ENCODE measurements around the gene ADGRV1.
A peak's percentile ranks its signal among the peaks of the same experiment; 100 is the strongest.

ADGRV1 gene

GRCh38 chr5:90939211-90939610 lies 380.6 kb downstream of the ADGRV1 start:
- Histone ChIP-seq H3K4me3 (ENCODE audit: low read depth, low read length) (no peak overlapping the region), H2BK12ac (ENCODE audit: low read length) (no peak overlapping the region), H3K4me2 (ENCODE audit: low read length) (no peak overlapping the region), H4K8ac (ENCODE audit: low read depth, low read length) (no peak overlapping the region), H2BK120ac (ENCODE audit: insufficient read depth, low read length, poor library complexity) (no peak overlapping the region), H4K91ac (ENCODE audit: low read depth, low read length) (no peak overlapping the region), H2BK5ac (ENCODE audit: low read depth, low read length, poor library complexity) (no peak overlapping the region), H3K79me1 (ENCODE audit: low read length) (peaks cover 2% of the 10 kb centered on the region), H2AFZ (ENCODE audit: insufficient read depth, low read length, poor library complexity) (no peak overlapping the region), H3K9me3 (ENCODE audit: insufficient read depth, low read depth, low read length) (no peaks in the 10 kb centered on the region), H2AK5ac (ENCODE audit: low read length) (no peak overlapping the region), H4K12ac (ENCODE audit: low read depth, low read length) (no peak overlapping the region), H3K4me1 (ENCODE audit: control insufficient read depth in 1 of 2, insufficient read depth in 2 of 2, low read length in 2 of 2) (peaks cover 0 to 2% of the 10 kb centered on the region in 2 experiments), H3K27ac (ENCODE audit: low read depth, low read length) (no peak overlapping the region), H3K79me2 (ENCODE audit: control insufficient read depth, insufficient read depth, low read length, poor library complexity) (no peaks in the 10 kb centered on the region), H3K27me3 (ENCODE audit: insufficient read depth, low read length) (no peaks in the 10 kb centered on the region), H3K4ac (ENCODE audit: low read depth, low read length) (no peak overlapping the region), H3K18ac (ENCODE audit: low read length) (no peak overlapping the region), H3K36me3 (ENCODE audit: control insufficient read depth in 1 of 2, insufficient read depth in 2 of 2, low read length in 2 of 2) (no peaks in the 10 kb centered on the region), H3K9ac (ENCODE audit: low read length) (no peak overlapping the region), H3K23ac (ENCODE audit: low read length) (no peak overlapping the region), H3K14ac (ENCODE audit: low read length) (no peak overlapping the region)
- no CpG with 5 or more reads among the region's 2 CpGs for WGBS (ENCODE audit: extremely low coverage, insufficient coverage, insufficient read length)
- DNase-seq: peak in 1 of 2 donors; percentile 74

- Histone ChIP-seq H3K27me3 (ENCODE audit: insufficient read depth, low read length) (no peaks in the 10 kb centered on the region), H3K79me1 (ENCODE audit: low read length) (peaks cover 2% of the 10 kb centered on the region), H2AK5ac (ENCODE audit: low read length) (no peak overlapping the region), H4K91ac (ENCODE audit: low read depth, low read length) (no peak overlapping the region), H3K18ac (ENCODE audit: low read length) (no peak overlapping the region), H3K9ac (ENCODE audit: low read length) (no peak overlapping the region), H3K4me3 (ENCODE audit: low read depth, low read length) (no peak overlapping the region), H2BK12ac (ENCODE audit: low read length) (no peak overlapping the region), H3K14ac (ENCODE audit: low read length) (no peak overlapping the region), H4K12ac (ENCODE audit: low read depth, low read length) (no peak overlapping the region), H3K27ac (ENCODE audit: low read depth, low read length) (no peak overlapping the region), H2BK5ac (ENCODE audit: low read depth, low read length, poor library complexity) (no peak overlapping the region), H3K4me2 (ENCODE audit: low read length) (no peak overlapping the region), H2BK120ac (ENCODE audit: insufficient read depth, low read length, poor library complexity) (no peak overlapping the region), H3K4ac (ENCODE audit: low read depth, low read length) (no peak overlapping the region), H3K79me2 (ENCODE audit: control insufficient read depth, insufficient read depth, low read length, poor library complexity) (no peaks in the 10 kb centered on the region), H3K36me3 (ENCODE audit: control insufficient read depth in 1 of 2, insufficient read depth in 2 of 2, low read length in 2 of 2) (no peaks in the 10 kb centered on the region), H3K4me1 (ENCODE audit: control insufficient read depth in 1 of 2, insufficient read depth in 2 of 2, low read length in 2 of 2) (peaks cover 0 to 2% of the 10 kb centered on the region in 2 experiments), H2AFZ (ENCODE audit: insufficient read depth, low read length, poor library complexity) (no peak overlapping the region), H3K23ac (ENCODE audit: low read length) (no peak overlapping the region), H4K8ac (ENCODE audit: low read depth, low read length) (no peak overlapping the region), H3K9me3 (ENCODE audit: insufficient read depth, low read depth, low read length) (no peaks in the 10 kb centered on the region)
- no CpG with 5 or more reads among the region's 1 CpG for WGBS (ENCODE audit: extremely low coverage, insufficient coverage, insufficient read length)
- peak; percentile 34 to 80 for DNase-seq
These were observed 381.8 kb downstream of the ADGRV1 start for GRCh38 chr5:90940227-90940995.

GRCh38 chr5:90941002-90941720 lies 382.6 kb downstream of the ADGRV1 start:
- Histone ChIP-seq H3K14ac (ENCODE audit: low read length) (no peak overlapping the region), H2BK5ac (ENCODE audit: low read depth, low read length, poor library complexity) (no peak overlapping the region), H3K4me3 (ENCODE audit: low read depth, low read length) (no peak overlapping the region), H3K27me3 (ENCODE audit: insufficient read depth, low read length) (no peaks in the 10 kb centered on the region), H3K23ac (ENCODE audit: low read length) (no peak overlapping the region), H4K91ac (ENCODE audit: low read depth, low read length) (no peak overlapping the region), H4K8ac (ENCODE audit: low read depth, low read length) (no peak overlapping the region), H4K12ac (ENCODE audit: low read depth, low read length) (no peak overlapping the region), H3K27ac (ENCODE audit: low read depth, low read length) (no peak overlapping the region), H2AK5ac (ENCODE audit: low read length) (no peak overlapping the region), H2BK120ac (ENCODE audit: insufficient read depth, low read length, poor library complexity) (no peak overlapping the region), H2BK12ac (ENCODE audit: low read length) (no peak overlapping the region), H2AFZ (ENCODE audit: insufficient read depth, low read length, poor library complexity) (no peak overlapping the region), H3K79me1 (ENCODE audit: low read length) (peaks cover 2% of the 10 kb centered on the region), H3K9ac (ENCODE audit: low read length) (no peak overlapping the region), H3K9me3 (ENCODE audit: insufficient read depth, low read depth, low read length) (no peaks in the 10 kb centered on the region), H3K4me1 (ENCODE audit: control insufficient read depth in 1 of 2, insufficient read depth in 2 of 2, low read length in 2 of 2) (peaks cover 0 to 2% of the 10 kb centered on the region in 2 experiments), H3K36me3 (ENCODE audit: control insufficient read depth in 1 of 2, insufficient read depth in 2 of 2, low read length in 2 of 2) (no peaks in the 10 kb centered on the region), H3K18ac (ENCODE audit: low read length) (no peak overlapping the region), H3K4ac (ENCODE audit: low read depth, low read length) (no peak overlapping the region), H3K4me2 (ENCODE audit: low read length) (no peak overlapping the region), H3K79me2 (ENCODE audit: control insufficient read depth, insufficient read depth, low read length, poor library complexity) (no peaks in the 10 kb centered on the region)
- DNase-seq: no peak
- no CpG with 5 or more reads among the region's 1 CpG for WGBS (ENCODE audit: extremely low coverage, insufficient coverage, insufficient read length)

GRCh38 chr5:90944116-90944515 lies 385.5 kb downstream of the ADGRV1 start:
- H3K4me1 ChIP-seq (ENCODE audit: control insufficient read depth in 1 of 2, insufficient read depth in 2 of 2, low read length in 2 of 2): peaks cover 0 to 2% of the 10 kb centered on the region in 2 experiments
- H3K79me2 ChIP-seq (ENCODE audit: control insufficient read depth, insufficient read depth, low read length, poor library complexity): no peaks in the 10 kb centered on the region
- no peak overlapping the region for H2BK120ac ChIP-seq (ENCODE audit: insufficient read depth, low read length, poor library complexity)
- no peak overlapping the region for H3K4ac ChIP-seq (ENCODE audit: low read depth, low read length)
- H2AFZ ChIP-seq (ENCODE audit: insufficient read depth, low read length, poor library complexity): no peak overlapping the region
- peaks cover 2% of the 10 kb centered on the region for H3K79me1 ChIP-seq (ENCODE audit: low read length)
- no peak overlapping the region for H3K4me3 ChIP-seq (ENCODE audit: low read depth, low read length)
- no peak overlapping the region for H3K27ac ChIP-seq (ENCODE audit: low read depth, low read length)
- no peaks in the 10 kb centered on the region for H3K9me3 ChIP-seq (ENCODE audit: insufficient read depth, low read depth, low read length)
- no peak overlapping the region for H3K14ac ChIP-seq (ENCODE audit: low read length)
- no peak overlapping the region for H2BK12ac ChIP-seq (ENCODE audit: low read length)
- H2AK5ac ChIP-seq (ENCODE audit: low read length): no peak overlapping the region
- no peak overlapping the region for H3K18ac ChIP-seq (ENCODE audit: low read length)
- no peak overlapping the region for H3K23ac ChIP-seq (ENCODE audit: low read length)
- no peak overlapping the region for H4K12ac ChIP-seq (ENCODE audit: low read depth, low read length)
- H4K91ac ChIP-seq (ENCODE audit: low read depth, low read length): no peak overlapping the region
- peak in 1 of 2 donors; percentile 36 for DNase-seq
- no peak overlapping the region for H4K8ac ChIP-seq (ENCODE audit: low read depth, low read length)
- no peak overlapping the region for H2BK5ac ChIP-seq (ENCODE audit: low read depth, low read length, poor library complexity)
- H3K9ac ChIP-seq (ENCODE audit: low read length): no peak overlapping the region
- no peaks in the 10 kb centered on the region for H3K27me3 ChIP-seq (ENCODE audit: insufficient read depth, low read length)
- no peaks in the 10 kb centered on the region for H3K36me3 ChIP-seq (ENCODE audit: control insufficient read depth in 1 of 2, insufficient read depth in 2 of 2, low read length in 2 of 2)
- no peak overlapping the region for H3K4me2 ChIP-seq (ENCODE audit: low read length)

All from trophoblast cell (in vitro differentiated cells and primary cell).